ENCODE results near the gene TMEM53. TPM values are rescaled to one million over a fixed set of nuclear protein-coding genes. Genes with fewer than 3 reads are reported as not detected.

Gene TMEM53
- total and polyA plus RNA-seq, 8 donors: 2.6 to 10.4 (median 4.5) TPM

DNA sequence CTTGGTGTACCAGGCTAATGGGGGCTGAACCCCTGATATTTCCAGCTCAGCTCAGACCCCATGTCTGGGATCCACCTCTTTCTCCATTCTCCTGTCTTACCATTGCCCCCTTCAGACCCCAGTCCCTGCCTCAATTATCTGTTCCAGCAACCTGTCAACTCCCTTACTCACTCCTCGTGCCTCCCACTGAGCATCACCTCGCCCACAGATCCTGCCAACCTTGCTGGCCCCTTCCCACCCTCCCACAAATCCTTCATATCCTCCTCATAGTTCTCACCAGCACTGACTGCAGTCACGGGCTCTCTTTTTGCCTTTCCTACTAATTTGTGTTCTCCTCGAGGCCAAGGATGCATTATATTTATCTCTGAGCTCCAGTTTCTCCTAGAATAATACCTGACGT, 62.9 kb downstream of the TMEM53 start:
- ATAC-seq (no peak), DNase-seq (no peak), FAIRE-seq (no peak)
- WGBS, 2 donors: 71 to 78% methylated on average over 5 of the region's 5 CpGs
- Histone ChIP-seq H3K9me3 (no peaks in the 10 kb centered on the region), H3K4me1 (no peaks in the 10 kb centered on the region), H3K27ac (no peak overlapping the region), H3K27me3 (no peaks in the 10 kb centered on the region), H3K36me3 (no peaks in the 10 kb centered on the region), H3K4me3 (no peak overlapping the region)
- intact Hi-C loops (cut with DNase I): no loop called here
- TF ChIP-seq, protein P1, sequence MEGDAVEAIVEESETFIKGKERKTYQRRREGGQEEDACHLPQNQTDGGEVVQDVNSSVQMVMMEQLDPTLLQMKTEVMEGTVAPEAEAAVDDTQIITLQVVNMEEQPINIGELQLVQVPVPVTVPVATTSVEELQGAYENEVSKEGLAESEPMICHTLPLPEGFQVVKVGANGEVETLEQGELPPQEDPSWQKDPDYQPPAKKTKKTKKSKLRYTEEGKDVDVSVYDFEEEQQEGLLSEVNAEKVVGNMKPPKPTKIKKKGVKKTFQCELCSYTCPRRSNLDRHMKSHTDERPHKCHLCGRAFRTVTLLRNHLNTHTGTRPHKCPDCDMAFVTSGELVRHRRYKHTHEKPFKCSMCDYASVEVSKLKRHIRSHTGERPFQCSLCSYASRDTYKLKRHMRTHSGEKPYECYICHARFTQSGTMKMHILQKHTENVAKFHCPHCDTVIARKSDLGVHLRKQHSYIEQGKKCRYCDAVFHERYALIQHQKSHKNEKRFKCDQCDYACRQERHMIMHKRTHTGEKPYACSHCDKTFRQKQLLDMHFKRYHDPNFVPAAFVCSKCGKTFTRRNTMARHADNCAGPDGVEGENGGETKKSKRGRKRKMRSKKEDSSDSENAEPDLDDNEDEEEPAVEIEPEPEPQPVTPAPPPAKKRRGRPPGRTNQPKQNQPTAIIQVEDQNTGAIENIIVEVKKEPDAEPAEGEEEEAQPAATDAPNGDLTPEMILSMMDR (IDR thresholded peaks at IDR 0.05): no peak

DNA sequence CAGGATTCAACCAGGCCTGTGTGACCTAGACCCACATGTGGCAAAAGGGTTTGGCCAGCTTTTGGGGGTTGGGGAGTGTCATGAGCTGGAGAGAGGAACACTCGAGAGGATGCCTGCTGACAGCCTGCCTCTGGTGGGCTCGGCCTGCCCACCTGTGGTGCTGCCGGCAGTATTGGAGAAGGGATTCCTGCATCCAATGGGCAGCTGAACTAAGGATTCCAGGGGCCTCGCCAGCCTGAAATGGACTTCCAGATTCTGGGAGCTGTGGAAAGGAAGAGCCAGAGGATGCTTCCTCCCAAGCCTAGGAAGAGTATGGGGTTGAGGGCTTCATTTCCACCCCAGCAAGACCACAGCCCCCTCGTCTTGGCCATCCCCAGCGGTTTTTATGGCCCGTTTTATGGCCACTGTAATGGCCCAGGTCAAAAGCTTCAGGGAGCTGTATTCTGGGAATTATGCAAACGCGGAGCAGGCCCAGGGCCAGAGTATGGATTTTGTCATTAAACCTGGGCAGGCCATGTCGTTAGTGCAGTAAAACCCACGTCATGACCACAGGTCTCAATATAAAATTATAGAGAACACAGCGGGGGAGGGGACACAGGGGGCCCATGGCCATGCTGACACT, 63.6 kb downstream of the TMEM53 start:
- TF ChIP-seq, protein P1 (IDR thresholded peaks at IDR 0.05): no peak
- no peak for ATAC-seq
- Histone ChIP-seq H3K4me1 (no peaks in the 10 kb centered on the region), H3K4me3 (no peak overlapping the region), H3K9me3 (no peaks in the 10 kb centered on the region), H3K27me3 (no peaks in the 10 kb centered on the region), H3K27ac (no peak overlapping the region), H3K36me3 (no peaks in the 10 kb centered on the region)
- no peak for DNase-seq
- no peak for FAIRE-seq
- 54 to 61% methylated on average over 12 of the region's 12 CpGs for WGBS, 2 donors
- intact Hi-C loops (cut with DNase I): no loop called here

- intact Hi-C loops (cut with DNase I): no loop called here
- no peak overlapping the region for H3K4me3 ChIP-seq
- 77 to 81% methylated on average over 24 to 25 of the region's 25 CpGs for WGBS, 2 donors
- peaks cover 0 to 1% (median 0%) of the 10 kb centered on the region in 3 donors for H3K4me1 ChIP-seq
- no peak overlapping the region for H3K27ac ChIP-seq
- FAIRE-seq (no peak), ATAC-seq (no peak), DNase-seq (no peak)
- H3K27me3 ChIP-seq: no peaks in the 10 kb centered on the region
- H3K9me3 ChIP-seq: no peaks in the 10 kb centered on the region
- no peaks in the 10 kb centered on the region for H3K36me3 ChIP-seq
- TF ChIP-seq, protein P1 (IDR thresholded peaks at IDR 0.05): no peak
Observed at GRCh38 chr1:44609768-44610526, 64.3 kb downstream of the TMEM53 start.

DNA sequence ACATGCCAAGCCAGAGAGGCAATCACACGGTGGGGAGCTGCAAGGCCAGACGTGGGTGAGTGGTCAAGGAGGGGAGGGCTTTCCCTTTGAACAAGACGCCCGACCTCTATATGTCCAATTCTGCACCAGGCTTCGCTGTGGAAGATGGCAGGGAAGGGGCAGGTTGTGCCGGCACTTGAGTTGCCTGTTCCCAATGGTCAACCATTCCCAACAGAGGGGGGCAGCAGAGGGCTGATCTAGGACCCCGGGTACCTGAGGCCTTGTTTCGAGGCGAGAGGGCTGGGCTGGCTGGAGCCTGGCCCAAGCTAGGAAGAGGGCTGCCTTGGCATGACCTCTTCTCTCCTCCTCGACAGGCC, 64.9 kb downstream of the TMEM53 start:
- 48 to 59% methylated on average over 10 of the region's 10 CpGs for WGBS, 2 donors
- FAIRE-seq (no peak), ATAC-seq (peak in 3 of 4 donors; percentile 73 to 80 (median 79)), DNase-seq (peak in 5 of 6 donors; percentile 31 to 70 (median 40))
- H3K4me3 ChIP-seq: no peak overlapping the region
- H3K9me3 ChIP-seq: no peaks in the 10 kb centered on the region
- intact Hi-C loops (cut with DNase I): no loop called here
- H3K36me3 ChIP-seq: no peaks in the 10 kb centered on the region
- no peak overlapping the region for H3K27ac ChIP-seq
- H3K4me1 ChIP-seq: peaks cover 2 to 7% (median 3%) of the 10 kb centered on the region in 3 donors
- TF ChIP-seq, protein P1 (IDR thresholded peaks at IDR 0.05): peak in 2 of 4 donors; percentile 15 to 22
- H3K27me3 ChIP-seq: no peaks in the 10 kb centered on the region

GRCh38 chr1:44608141-44608540, 66.1 kb downstream of the TMEM53 start:
- intact Hi-C loops (cut with DNase I): no loop called here
- H3K4me1 ChIP-seq: peaks cover 12 to 19% (median 16%) of the 10 kb centered on the region in 3 donors
- H3K27ac ChIP-seq: no peak overlapping the region
- 70 to 75% methylated on average over 6 of the region's 6 CpGs for WGBS, 2 donors
- TF ChIP-seq, protein P1 (IDR thresholded peaks at IDR 0.05): no peak
- DNase-seq: no peak
- no peak for FAIRE-seq
- no peak overlapping the region for H3K4me3 ChIP-seq
- H3K36me3 ChIP-seq: no peaks in the 10 kb centered on the region
- no peaks in the 10 kb centered on the region for H3K9me3 ChIP-seq
- ATAC-seq: no peak
- no peaks in the 10 kb centered on the region for H3K27me3 ChIP-seq
